ENCODE data around the gene JAM2.
"Not testable (repeated sequence)": the region's sequence is repeated elsewhere in the genome, so short reads cannot be mapped to it uniquely, and the experiment has no call there.

JAM2 gene

DNA sequence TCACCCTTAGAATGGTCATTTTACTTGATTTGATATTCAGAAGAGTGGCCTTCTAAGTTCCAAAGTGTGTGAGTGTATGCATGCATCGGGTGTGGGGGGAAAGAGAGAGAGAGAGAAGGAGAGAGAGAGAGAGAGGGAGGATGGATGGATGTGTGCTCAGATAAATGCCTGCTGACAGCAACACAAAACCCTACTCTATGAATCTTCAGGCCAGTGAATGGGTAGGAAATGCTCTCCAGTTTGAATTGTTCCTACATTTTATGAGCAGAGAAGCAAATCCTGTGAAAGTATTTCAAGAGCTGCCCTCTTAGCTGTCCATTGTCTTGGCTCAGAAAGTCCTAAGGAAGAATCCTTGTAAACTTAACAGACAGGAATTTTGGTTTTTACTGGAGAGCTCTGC lies 7.4 kb downstream of the JAM2 start:
- no peak for DNase-seq (ENCODE audit: low read depth)

- no peak for DNase-seq (ENCODE audit: low read depth)
Observed at GRCh38 chr21:25647647-25648046, 8.6 kb downstream of the JAM2 start.

DNA sequence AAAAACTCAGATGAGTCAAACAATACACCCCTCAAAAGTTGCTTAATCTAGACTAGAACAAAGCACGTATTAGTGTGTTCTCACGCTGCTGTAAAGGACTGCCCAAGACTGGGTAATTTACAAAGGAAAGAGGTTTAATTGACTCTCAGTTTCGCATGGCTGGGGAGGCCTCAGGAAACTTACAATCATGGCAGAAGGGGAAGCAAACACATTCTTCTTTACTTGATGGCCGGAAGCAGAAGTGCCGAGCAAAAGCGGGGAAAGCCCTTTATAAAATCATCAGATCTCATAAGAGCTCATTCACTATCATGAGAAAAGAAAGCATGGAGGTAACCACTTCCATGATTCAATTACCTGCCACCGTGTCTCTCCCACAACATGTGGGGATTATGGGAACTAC lies 10.1 kb downstream of the JAM2 start:
- DNase-seq (ENCODE audit: low read depth), result no peak

DNA sequence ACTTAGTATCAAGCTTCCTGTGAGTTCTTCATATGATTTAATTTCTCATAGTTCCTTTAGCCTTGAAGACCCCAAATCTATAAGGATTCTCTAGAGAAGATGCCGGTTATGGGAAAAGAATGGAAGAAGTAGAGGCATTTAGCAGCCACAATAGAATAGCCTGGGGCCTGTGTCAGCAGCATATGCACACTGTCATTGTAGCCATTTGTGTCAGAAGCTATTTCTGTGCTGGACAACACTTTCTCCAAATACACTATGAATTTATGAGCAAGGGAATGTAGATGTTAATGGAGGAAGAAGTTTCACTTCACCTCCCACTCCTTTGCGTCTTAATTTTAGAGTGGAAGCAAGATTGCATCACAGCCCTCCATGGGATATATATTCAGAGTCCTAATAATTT lies 17.4 kb downstream of the JAM2 start:
- DNase-seq (ENCODE audit: low read depth), result no peak

- no peak for DNase-seq (ENCODE audit: low read depth)
Observed at GRCh38 chr21:25657140-25657539, 18.1 kb downstream of the JAM2 start.

- no peak for DNase-seq (ENCODE audit: low read depth)
Observed at GRCh38 chr21:25658427-25659035, 19.5 kb downstream of the JAM2 start.

GRCh38 chr21:25660233-25660632 lies 21.2 kb downstream of the JAM2 start:
- DNase-seq (ENCODE audit: low read depth), result no peak

DNA sequence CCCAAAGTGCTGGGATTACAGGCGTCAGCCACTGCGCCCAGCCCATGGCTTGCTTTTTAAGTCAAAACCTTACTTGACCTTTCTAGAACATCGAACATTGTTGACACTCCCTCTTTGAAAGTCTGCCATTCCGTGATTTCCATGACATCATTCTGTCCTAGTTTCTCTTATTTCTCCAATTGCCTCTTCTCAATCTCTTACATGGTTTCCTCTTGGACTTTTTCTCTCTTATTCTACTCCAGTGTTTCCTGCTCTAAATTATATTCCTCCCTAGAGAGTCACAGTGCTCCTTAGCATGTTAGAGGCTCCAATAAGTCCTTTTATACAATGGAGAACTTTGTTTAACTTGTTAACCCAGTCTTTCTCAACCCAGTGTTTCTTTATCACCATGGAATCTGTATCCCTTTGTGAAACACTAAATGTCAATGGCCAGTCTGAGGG lies 25.5 kb downstream of the JAM2 start:
- DNase-seq (ENCODE audit: low read depth), result no peak

- DNase-seq (ENCODE audit: low read depth), result no peak
Observed at GRCh38 chr21:25670726-25671125, 31.7 kb downstream of the JAM2 start.

- no peak for DNase-seq (ENCODE audit: low read depth)
Observed at GRCh38 chr21:25676451-25676850, 37.4 kb downstream of the JAM2 start.

- no peak for DNase-seq (ENCODE audit: low read depth)
Observed at GRCh38 chr21:25682382-25682781, 43.3 kb downstream of the JAM2 start.

DNA sequence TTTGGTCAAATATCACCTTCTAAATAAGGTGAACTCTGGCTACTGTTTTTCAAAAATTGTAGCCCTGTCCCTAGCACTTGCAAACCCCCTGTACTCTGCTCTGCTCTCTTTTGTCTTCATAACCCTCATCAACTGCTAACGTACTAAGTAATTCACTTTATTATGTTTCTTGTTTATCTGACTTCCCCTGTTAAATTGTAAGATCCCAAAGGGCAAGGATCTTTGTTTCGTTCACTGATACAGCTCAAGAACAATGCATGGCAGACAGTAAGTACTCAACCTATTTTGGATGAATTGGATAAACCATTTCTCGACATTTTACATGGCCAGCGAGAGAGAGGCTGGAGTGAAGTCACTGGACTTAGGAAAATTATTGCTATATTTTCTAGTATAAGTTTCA lies 48.7 kb downstream of the JAM2 start:
- no peak for DNase-seq (ENCODE audit: low read depth)

GRCh38 chr21:25688275-25689155 lies 49.5 kb downstream of the JAM2 start:
- DNase-seq (ENCODE audit: low read depth), result no peak

DNA sequence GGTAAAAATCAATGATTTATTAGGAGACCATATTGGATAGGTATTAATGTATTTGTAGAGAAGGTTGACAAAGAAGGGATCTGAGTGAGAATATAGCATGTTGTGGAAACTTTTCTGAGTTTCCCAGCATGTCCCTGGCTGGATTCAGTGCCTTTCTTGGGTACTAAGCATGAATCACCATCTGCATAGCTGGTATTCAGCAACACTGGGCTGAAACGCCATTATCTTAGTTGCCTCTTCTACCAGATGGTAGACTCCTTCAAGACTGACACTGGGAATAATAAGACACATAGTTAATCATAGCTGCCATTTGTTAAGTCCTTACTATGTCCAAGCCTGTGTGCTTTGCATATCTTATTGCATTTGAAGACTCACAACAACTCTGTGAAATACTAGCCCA lies 50.2 kb downstream of the JAM2 start:
- peak; percentile 21 for DNase-seq (ENCODE audit: low read depth)

GRCh38 chr21:25691976-25692375 lies 52.9 kb downstream of the JAM2 start:
- DNase-seq (ENCODE audit: low read depth), result no peak

- DNase-seq (ENCODE audit: low read depth), result not testable (repeated sequence)
Observed at GRCh38 chr21:25695461-25695860, 56.4 kb downstream of the JAM2 start.

- no peak for DNase-seq (ENCODE audit: low read depth)
Observed at GRCh38 chr21:25700741-25701140, 61.7 kb downstream of the JAM2 start.

GRCh38 chr21:25701529-25701928 lies 62.5 kb downstream of the JAM2 start:
- DNase-seq (ENCODE audit: low read depth), result no peak

- DNase-seq (ENCODE audit: low read depth), result peak; percentile 35
Observed at GRCh38 chr21:25708467-25709065, 69.5 kb downstream of the JAM2 start.

DNA sequence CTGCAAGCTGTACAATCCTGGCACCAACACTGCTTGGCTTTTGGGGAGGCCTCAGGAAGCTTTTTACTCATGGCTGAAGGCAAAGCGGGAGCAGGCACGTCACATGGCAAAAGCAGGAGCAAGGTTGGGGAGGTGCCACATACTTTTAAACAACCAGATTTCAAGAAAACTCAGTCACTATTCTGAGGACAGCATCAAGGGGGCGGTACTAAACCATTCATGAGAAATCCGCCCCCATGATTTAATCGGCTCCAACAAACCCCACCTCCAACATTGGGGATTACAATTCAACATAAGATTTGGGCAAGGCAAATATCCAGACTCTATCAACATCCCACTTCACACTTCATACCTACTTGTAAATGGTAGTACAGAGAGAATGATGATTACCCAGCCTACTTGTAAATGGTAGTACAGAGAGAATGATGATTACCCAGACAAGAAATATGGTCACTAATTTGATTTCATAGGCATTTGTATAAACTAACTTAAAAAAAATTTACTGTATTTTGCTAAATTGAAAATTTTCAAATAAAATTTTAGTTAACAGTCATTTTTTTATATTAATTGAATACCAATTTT lies 70.7 kb downstream of the JAM2 start:
- DNase-seq (ENCODE audit: low read depth), result no peak

GRCh38 chr21:25710550-25710949 lies 71.5 kb downstream of the JAM2 start:
- DNase-seq (ENCODE audit: low read depth), result no peak

DNA sequence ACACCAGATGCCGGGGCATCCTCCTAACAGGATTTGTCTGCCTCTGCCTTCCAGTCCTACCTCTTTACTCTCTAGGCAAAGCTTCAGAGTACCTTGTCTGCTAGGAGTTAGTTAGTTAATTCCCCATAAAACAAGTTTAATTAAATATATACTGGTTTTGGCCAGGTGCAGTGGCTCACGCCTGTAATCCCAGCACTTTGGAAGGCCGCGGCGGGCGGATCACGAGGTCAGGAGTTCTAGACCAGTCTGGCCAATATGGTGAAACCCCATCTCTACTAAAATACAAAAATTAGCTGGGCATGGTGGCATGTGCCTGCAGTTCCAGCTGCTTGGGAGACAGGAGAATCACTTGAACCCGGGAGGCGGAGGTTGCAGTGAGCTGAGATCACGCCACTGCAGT lies 75.0 kb downstream of the JAM2 start:
- not testable (repeated sequence) for DNase-seq (ENCODE audit: low read depth)

Measured in amniotic epithelial cell (primary cell).